GM12875 (cell line): Measurements from ENCODE around the gene USF1.
"Not testable (repeated sequence)": the region's sequence is repeated elsewhere in the genome, so short reads cannot be mapped to it uniquely, and the experiment has no call there.

Experiments
- H3K4me3 ChIP-seq: one replicate; pipeline ENCODE4 v1.5.1; 2011; ENCODE audit warnings: low read depth, low read length, control low read depth
- CTCF ChIP-seq: IDR thresholded peaks from 2 replicates; pipeline ENCODE4 v1.5.1; 2011; ENCODE audit warnings: low read depth, mild to moderate bottlenecking, control low read depth, inconsistent platforms, low read length, moderate library complexity, borderline replicate concordance; ENCODE audit not compliant: insufficient read depth

USF1 gene

DNA sequence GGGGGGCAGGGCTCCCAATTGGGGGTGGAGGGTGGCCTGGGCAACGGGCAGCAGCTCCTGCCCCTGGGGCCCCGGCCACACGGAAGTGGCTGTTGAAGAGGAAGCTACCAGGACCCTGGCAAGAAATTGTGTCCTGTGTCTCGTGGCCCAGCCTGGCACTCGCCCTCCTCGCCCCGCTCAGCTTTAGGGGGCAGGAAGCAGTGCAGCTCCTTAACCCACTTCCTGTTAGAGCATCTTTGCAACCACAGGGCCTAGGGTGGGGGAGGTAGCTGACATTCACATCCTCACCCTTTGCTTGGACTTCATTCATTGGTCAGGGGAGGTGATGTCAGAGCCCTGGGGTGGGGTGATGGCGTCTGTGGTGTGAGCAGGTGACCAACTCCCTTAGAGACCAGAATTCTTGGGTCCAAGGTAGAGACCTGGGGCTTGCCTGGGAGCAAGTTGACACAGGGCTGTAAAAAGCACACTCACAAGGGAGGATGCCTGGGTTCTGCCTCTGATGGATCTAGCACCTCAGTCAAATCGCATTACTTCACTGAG, 24.0 kb upstream of the USF1 start, which contains the start of gene ARHGAP30:
Gene ARHGAP30 (minus strand): TSS at position 161 of the 540 bp plus-strand sequence. CDS start 267 bp downstream, outside the sequence.
- TF ChIP-seq CTCF = no peak
- peak within 1 kb of the TSS; percentile 98 for H3K4me3 ChIP-seq

GRCh38 chr1:161069241-161069640, 23.5 kb upstream of the USF1 start:
- TF ChIP-seq CTCF = no peak
- peak overlapping the region; percentile 98 for H3K4me3 ChIP-seq

DNA sequence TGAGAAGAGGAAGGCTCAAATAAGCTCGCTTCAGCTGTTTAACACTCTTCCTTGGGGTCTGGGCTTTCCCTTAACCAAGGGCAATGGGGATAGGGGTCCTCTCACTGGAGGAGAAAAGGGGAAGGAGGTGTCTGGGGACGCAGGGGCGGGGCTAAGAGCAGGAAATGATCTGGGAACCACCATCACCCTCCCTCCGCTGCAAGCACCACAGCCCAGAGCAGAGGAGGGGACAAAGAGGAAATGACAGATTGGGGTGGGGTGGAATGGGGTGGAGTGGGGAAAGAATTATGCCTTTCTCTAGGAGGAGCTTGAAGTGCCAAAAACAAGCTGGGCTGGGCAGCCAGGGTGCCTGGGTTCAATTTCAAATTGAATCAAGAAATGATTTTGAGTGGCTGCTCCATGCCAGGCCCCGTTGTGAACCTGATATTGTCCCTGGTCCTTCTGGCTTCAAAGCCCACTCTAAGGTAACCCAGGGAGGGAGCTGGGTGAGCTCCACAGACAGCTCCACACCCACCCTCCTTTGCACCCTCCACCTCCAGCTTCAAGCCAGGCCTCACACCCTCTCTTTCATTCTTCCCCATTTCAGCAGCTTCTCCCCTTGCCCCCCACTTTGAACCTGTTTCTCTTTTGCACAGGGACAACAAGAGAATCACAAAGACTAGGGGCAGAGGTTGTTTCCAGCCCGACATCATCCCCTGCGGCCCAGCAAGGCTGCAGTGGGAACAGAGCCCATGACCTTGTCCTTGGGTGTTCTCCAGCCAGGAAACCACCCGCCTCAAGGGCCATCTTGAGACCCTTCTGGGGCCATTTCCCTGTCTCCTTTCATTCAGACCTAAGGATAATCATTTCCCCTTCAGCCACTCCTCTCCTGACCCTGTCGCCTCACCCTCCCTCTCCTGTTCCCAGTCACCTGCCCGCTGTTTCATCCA, 22.8 kb upstream of the USF1 start:
- no peak for TF ChIP-seq CTCF

DNA sequence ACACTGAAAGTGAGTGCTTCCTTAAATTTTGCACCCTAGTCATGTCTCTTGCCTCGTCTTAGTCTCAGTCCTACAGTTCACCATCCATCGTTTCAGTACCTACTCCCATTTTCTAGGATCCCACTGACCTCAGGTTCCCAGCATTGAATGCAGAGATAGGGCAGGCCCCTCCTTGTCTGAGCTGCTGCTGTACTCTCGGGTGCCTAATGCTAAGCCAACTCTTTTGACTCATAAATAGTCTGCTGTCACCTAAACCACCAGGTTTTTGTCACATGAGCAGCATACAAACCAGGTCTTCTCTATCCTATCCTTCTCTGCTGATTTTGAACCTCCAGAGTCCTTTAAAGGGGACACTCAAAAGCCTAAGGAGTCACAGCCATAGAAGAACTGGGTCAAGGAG, 20.9 kb upstream of the USF1 start:
- no peak overlapping the region for H3K4me3 ChIP-seq
- TF ChIP-seq CTCF = no peak

More for the DNA sequence above, 22.8 kb upstream of the USF1 start:
- peak overlapping the region; percentile 98 for H3K4me3 ChIP-seq

DNA sequence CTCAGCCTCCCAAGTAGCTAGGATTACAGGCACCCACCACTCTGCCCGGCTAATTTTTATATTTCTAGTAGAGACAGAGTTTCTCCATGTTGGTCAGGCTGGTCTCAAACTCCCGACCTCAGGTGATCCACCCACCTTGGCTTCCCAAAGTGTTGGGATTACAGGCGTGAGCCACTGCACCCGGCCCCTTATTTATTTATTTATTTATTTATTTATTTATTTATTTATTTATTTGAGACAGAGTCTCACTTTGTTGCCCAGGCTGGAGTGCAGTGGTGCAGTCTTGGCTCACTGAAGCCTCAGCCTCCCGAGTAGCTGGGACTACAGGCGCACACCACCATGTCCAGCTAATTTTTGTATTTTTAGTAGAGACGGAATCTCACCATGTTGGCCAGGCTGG, 19.9 kb upstream of the USF1 start:
- H3K4me3 ChIP-seq = not testable (repeated sequence)

DNA sequence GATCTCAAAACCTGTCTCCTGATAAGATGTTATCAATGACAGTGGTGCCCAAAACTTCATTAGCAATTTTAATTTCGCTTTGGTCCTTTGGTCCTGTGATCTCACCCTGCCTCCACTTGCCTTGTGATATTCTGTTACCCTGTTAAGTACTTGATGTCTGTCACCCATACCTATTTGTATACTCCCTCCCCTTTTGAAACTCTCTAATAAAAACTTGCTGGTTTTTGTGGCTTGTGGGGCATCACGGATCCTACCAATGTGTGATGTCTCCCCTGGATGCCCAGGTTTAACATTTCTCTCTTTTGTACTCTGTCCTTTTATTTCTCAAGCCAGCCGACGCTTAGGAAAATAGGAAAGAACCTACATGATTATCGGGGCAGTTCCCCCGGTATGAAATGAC, 18.2 kb upstream of the USF1 start:
- not testable (repeated sequence) for H3K4me3 ChIP-seq

DNA sequence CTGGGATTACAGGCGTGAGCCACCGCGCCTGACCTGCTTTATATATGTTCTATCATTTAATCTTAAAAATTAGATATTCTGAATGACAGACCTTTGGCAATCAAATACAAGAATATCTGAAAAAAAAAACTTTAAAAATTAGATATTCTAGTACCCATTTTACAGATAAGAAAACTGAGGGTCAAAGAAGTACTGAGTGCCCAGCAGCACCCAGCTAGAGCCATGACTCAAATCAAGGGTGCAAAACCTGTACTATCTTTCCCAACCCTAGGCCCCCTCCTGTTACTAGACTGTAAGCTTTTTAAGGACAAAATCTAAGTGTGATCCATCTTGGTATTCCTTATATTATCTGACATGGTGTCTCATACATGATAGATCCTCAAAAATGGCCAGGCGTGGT, 15.6 kb upstream of the USF1 start:
- H3K4me3 ChIP-seq = no peak overlapping the region
- TF ChIP-seq CTCF = no peak

- TF ChIP-seq CTCF = no peak
- no peak overlapping the region for H3K4me3 ChIP-seq
These were observed 13.5 kb upstream of the USF1 start for GRCh38 chr1:161059293-161059692.
